ENCODE results near the gene PSMB8.

Gene PSMB8

DNA sequence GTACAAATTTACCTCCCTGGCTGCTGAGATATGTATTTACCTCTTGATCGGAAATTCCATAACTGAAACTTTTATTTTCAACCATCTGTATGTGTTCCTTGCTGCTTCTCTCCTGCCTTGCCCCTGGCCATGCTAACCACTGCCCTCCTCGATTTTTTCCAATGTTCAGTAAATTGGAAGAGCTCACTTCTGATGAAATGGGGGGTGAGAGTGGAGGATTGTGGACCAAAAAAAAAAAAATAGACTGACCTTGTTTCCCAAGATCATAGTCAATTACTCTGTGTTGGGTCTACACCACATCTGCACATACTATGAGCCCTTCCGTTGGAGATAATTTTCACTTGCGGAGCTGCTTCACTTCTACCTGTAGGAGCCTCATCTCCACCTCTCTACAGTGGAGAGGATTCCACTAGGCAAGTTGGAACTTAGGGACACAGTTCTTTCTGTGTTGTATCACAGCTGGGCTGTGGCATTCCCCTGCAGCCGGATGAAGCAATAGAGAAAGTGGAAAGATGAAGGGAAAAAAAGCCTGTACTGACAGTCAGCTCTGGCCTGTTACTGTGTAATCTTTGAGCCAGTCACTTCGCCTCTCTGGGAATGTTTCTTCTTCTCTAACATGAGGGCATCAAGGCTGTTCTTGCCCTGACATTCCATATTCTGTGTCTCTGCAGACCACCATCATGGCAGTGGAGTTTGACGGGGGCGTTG is 11.8 kb upstream of the PSMB8 start:
- Histone ChIP-seq H3K9ac (ENCODE audit: low read length) (no peak overlapping the region), H3K4me1 (ENCODE audit: control insufficient read depth, insufficient read depth, low read length) (peaks cover 11% of the 10 kb centered on the region), H3K27ac (ENCODE audit: low read depth, low read length) (no peak overlapping the region), H3K4me3 (ENCODE audit: low read depth, low read length) (no peak overlapping the region), H3K9me3 (ENCODE audit: control insufficient read depth, insufficient read depth, low read depth, low read length) (no peaks in the 10 kb centered on the region), H3K36me3 (ENCODE audit: control insufficient read depth, insufficient read depth, low read length) (no peaks in the 10 kb centered on the region), H3K27me3 (ENCODE audit: control insufficient read depth, insufficient read depth, low read length) (peaks cover 82% of the 10 kb centered on the region)

DNA sequence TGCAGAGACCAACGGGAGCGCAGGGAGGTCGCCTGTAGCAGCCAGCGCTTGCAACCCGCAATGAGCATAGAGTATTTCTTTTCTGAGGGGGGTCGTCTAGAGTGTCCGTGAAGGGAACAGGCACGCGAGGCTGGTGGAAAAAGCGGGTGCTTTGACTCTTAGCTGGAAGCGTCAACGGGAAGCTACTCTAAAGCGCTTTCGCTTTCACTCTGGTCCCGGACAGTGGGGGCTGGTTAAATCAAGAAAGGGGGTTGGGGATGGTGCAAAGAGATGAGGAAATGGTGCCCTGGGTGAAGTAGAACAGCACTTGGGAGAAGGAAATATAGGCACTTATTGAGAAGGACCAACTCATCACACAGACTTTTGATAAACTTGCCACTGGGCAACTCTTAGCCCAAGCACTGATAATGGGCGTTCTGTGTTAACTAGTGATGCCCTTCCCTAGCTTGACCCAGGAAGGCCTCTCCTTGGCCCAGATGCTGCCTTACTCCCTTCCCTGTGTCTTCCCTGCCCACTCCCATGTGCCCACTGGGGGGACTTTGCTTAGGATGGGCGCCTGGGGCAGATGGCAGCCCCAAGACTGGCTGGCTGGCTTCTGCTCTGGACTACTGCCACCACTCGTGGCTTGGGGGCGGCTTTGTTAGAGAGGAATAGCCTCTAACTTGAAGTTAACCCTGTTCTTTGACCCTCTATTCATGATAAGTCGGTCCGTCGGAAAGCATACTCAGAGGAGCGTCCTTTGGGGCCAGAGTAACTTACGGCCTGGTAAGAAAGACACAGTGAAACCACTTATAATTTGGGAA is 10.7 kb upstream of the PSMB8 start:
- no peak overlapping the region for H3K27ac ChIP-seq (ENCODE audit: low read depth, low read length)
- no peaks in the 10 kb centered on the region for H3K9me3 ChIP-seq (ENCODE audit: control insufficient read depth, insufficient read depth, low read depth, low read length)
- peaks cover 11% of the 10 kb centered on the region for H3K4me1 ChIP-seq (ENCODE audit: control insufficient read depth, insufficient read depth, low read length)
- H3K9ac ChIP-seq (ENCODE audit: low read length), result peak overlapping the region; percentile 39
- H3K4me3 ChIP-seq (ENCODE audit: low read depth, low read length), result peak overlapping the region; percentile 90
- H3K27me3 ChIP-seq (ENCODE audit: control insufficient read depth, insufficient read depth, low read length), result peaks cover 91% of the 10 kb centered on the region
- no peaks in the 10 kb centered on the region; the same call in 1 of the 2 replicates for H3K36me3 ChIP-seq (ENCODE audit: control insufficient read depth, insufficient read depth, low read length)

DNA sequence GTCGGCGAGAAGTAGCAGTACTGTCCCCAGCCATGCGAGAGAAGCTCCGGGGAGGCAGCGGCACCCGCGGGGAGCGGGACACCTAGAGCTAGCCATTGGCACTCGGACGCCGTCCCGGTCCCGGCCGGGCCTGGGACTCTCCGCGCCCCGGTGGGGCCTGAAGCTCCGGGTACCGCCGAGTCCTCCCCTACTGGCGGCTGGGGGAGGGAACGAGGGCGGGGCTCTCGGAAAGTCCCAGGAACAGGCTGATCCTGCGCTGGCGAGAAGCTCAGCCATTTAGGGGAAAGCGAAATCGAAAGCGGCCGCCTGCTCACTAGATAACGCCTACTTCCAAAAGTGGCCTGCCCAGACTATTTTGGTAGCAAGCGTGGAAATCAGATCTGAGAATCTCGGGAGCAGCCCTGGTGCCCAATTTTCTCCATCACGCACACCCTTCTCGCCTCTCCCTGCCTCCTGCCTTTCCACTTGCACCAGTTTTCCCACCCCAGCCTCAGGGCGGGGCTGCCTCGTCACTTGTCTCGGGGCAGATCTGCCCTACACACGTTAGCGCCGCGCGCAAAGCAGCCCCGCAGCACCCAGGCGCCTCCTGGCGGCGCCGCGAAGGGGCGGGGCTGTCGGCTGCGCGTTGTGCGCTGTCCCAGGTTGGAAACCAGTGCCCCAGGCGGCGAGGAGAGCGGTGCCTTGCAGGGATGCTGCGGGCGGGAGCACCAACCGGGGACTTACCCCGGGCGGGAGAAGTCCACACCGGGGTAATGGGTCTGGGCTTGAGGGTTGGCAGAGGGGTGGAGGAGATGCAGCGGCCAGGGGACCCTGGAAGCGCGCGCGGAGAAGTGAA is 9.9 kb upstream of the PSMB8 start, which contains the start of the genes PSMB9 and TAP1:
Gene PSMB9 (plus strand): TSS at position 652 of the 835 bp plus-strand sequence. CDS start 38 bp downstream, at position 690.
Gene TAP1 (minus strand): TSS at position 164 of the 835 bp plus-strand sequence. CDS start 68 bp downstream, at position 96.
- peak within 1 kb of the TSS; percentile 39 for H3K9ac ChIP-seq (ENCODE audit: low read length)
- no peaks in the 10 kb centered on the region; the same call in 1 of the 2 replicates for H3K36me3 ChIP-seq (ENCODE audit: control insufficient read depth, insufficient read depth, low read length)
- H3K4me1 ChIP-seq (ENCODE audit: control insufficient read depth, insufficient read depth, low read length), result peaks cover 11% of the 10 kb centered on the region
- peaks cover 89% of the 10 kb centered on the region for H3K27me3 ChIP-seq (ENCODE audit: control insufficient read depth, insufficient read depth, low read length)
- no peak within 1 kb of the TSS for H3K27ac ChIP-seq (ENCODE audit: low read depth, low read length)
- peak within 1 kb of the TSS; percentile 90 for H3K4me3 ChIP-seq (ENCODE audit: low read depth, low read length)
- no peaks in the 10 kb centered on the region for H3K9me3 ChIP-seq (ENCODE audit: control insufficient read depth, insufficient read depth, low read depth, low read length)

DNA sequence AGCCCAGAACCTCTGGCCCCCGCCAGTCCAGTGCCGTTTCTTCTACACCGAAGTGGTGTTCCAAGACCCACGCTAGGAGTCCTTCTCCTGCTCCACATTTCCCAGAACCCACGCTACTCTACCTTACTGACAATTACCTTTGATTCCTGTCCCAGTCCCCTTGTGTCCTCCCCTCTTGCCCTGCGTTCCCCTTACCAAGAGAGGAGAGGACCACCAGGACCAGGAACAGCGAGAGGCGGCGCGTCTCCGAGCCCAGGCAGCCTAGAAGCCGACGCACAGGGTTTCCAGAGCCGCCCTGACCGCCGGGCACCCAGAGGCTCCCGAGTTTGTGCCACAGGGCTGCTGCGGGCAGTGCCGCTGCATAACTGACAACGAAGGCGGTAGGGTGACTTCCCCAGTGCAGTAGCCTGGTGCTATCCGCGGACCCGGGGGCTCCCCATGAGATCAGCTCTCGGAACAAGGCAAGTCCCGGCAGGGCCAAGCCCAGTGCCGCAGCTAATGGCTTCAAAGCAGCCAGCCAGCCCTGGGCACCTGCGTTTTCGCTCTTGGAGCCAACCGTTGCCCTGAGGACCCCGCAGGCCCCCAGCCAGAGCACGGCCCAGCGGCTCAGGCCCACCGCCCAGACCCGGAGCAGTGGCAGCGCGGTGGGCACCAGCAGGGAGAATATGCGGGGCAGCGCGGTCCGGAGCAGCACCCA is 9.1 kb upstream of the PSMB8 start:
- peak overlapping the region; percentile 90 for H3K4me3 ChIP-seq (ENCODE audit: low read depth, low read length)
- H3K36me3 ChIP-seq (ENCODE audit: control insufficient read depth, insufficient read depth, low read length), result no peaks in the 10 kb centered on the region; the same call in 1 of the 2 replicates
- no peak overlapping the region for H3K27ac ChIP-seq (ENCODE audit: low read depth, low read length)
- H3K9ac ChIP-seq (ENCODE audit: low read length), result peak overlapping the region; percentile 18
- peaks cover 85% of the 10 kb centered on the region for H3K27me3 ChIP-seq (ENCODE audit: control insufficient read depth, insufficient read depth, low read length)
- peaks cover 11% of the 10 kb centered on the region for H3K4me1 ChIP-seq (ENCODE audit: control insufficient read depth, insufficient read depth, low read length)
- H3K9me3 ChIP-seq (ENCODE audit: control insufficient read depth, insufficient read depth, low read depth, low read length), result no peaks in the 10 kb centered on the region

DNA sequence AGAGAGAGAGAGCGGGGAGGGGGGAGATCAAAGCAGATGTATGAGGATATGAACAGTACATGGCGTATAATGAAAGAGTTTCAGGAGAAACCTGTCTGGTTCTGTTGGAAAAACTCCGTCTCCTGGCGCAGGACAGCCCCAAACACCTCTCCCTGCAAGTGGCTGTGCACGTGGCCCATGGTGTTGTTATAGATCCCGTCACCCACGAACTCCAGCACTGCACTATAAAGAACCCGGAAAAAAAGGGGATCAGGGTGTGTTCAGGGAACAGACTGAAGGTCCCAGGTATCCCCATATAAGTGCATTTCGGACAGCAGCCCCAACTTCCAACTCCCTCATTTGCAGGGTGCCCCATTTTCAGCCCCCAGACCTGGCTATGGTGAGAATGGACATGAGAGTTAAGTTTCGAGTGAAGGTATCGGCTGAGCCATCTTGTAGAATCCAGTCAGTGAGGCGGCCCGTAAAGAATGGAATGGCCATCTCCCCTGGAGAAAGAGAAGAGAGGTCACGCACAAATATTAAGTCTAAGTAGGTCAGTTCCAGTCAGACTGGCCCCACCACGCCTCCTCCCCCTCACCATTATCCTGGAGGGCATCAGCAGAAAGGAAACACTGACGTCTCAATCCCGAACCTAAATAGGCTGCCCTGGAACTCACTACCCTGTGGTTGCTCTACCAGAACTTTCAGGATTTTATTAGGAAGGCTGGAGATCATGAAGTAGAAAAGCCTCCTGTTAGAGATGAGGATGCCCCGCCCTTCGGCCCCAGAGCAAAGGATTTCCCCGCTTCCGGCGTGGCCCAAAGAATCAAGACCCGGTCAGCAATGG is 8.4 kb upstream of the PSMB8 start:
- Histone ChIP-seq H3K9ac (ENCODE audit: low read length) (no peak overlapping the region), H3K4me1 (ENCODE audit: control insufficient read depth, insufficient read depth, low read length) (peaks cover 11% of the 10 kb centered on the region), H3K36me3 (ENCODE audit: control insufficient read depth, insufficient read depth, low read length) (peaks cover 2% of the 10 kb centered on the region; the same call in 1 of the 2 replicates), H3K27ac (ENCODE audit: low read depth, low read length) (no peak overlapping the region), H3K27me3 (ENCODE audit: control insufficient read depth, insufficient read depth, low read length) (peaks cover 84% of the 10 kb centered on the region), H3K4me3 (ENCODE audit: low read depth, low read length) (peak overlapping the region; percentile 90), H3K9me3 (ENCODE audit: control insufficient read depth, insufficient read depth, low read depth, low read length) (no peaks in the 10 kb centered on the region)

DNA sequence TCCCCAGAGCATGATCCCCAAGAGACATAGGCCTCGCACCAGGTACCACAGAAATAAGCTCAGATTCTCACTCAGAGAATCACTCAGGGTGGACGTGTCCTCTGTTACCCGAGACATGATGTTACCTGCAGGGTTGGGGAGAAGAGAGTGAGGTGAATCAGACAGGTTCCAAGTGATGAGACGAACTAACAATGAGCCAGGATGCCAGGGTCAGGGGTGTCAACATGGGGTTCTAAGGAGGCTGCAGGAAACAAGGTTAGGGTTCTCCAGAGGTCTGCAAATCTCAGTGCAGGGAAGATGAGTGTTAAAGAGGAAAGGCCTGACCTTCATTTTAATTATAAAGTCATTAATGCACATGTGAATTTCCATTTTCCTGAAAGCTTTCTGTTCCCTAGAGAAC is 7.2 kb upstream of the PSMB8 start:
- H3K4me1 ChIP-seq (ENCODE audit: control insufficient read depth, insufficient read depth, low read length), result peaks cover 11% of the 10 kb centered on the region
- peaks cover 8% of the 10 kb centered on the region; the same call in 1 of the 2 replicates for H3K36me3 ChIP-seq (ENCODE audit: control insufficient read depth, insufficient read depth, low read length)
- no peak overlapping the region for H3K4me3 ChIP-seq (ENCODE audit: low read depth, low read length)
- no peak overlapping the region for H3K9ac ChIP-seq (ENCODE audit: low read length)
- H3K27ac ChIP-seq (ENCODE audit: low read depth, low read length), result no peak overlapping the region
- no peaks in the 10 kb centered on the region for H3K9me3 ChIP-seq (ENCODE audit: control insufficient read depth, insufficient read depth, low read depth, low read length)
- H3K27me3 ChIP-seq (ENCODE audit: control insufficient read depth, insufficient read depth, low read length), result peaks cover 82% of the 10 kb centered on the region

DNA sequence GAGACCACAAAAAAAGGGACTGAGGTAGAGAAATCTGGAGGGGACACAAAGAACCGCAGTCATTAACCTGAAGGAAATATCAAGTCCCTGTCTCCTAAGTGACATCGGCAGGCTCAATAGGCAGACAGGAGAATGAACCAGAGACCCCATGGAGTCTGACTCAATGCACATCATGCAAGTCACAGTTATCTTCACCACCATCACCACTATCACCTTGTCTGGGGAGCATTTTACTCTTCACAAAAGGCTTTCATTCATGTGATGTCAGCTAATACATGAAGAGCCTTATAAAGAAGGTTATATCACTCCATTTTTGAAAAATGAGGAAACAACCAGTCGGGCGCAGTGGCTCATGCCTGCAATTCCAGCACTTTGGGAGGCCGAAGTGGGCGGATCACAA is 5.3 kb upstream of the PSMB8 start:
- Histone ChIP-seq H3K27ac (ENCODE audit: low read depth, low read length) (no peak overlapping the region), H3K27me3 (ENCODE audit: control insufficient read depth, insufficient read depth, low read length) (peaks cover 82% of the 10 kb centered on the region), H3K9me3 (ENCODE audit: control insufficient read depth, insufficient read depth, low read depth, low read length) (no peaks in the 10 kb centered on the region), H3K4me1 (ENCODE audit: control insufficient read depth, insufficient read depth, low read length) (peaks cover 11% of the 10 kb centered on the region), H3K9ac (ENCODE audit: low read length) (no peak overlapping the region), H3K36me3 (ENCODE audit: control insufficient read depth, insufficient read depth, low read length) (peaks cover 8% of the 10 kb centered on the region; the same call in 1 of the 2 replicates), H3K4me3 (ENCODE audit: low read depth, low read length) (no peak overlapping the region)

DNA sequence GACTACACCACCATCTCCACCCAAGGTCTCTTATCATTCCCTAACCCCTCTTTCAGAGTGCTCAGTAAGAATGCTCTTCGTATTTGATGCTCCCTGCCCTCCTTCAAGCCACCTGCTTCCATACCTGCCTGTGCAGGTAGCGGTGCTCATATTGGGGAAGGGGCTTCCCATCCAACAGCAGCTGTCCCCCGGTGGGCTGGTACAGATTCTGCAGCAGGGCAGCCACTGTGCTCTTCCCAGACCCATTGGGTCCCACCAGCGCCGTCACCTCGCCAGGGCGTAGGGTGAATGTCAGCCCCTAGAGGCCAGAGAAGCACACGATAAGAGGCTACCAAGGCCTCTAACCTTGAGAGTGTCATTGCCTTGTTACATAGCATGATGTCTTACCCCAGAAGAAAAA is 3.9 kb upstream of the PSMB8 start:
- H3K36me3 ChIP-seq (ENCODE audit: control insufficient read depth, insufficient read depth, low read length), result peaks cover 8% of the 10 kb centered on the region; the same call in 1 of the 2 replicates
- no peak overlapping the region for H3K9ac ChIP-seq (ENCODE audit: low read length)
- H3K4me1 ChIP-seq (ENCODE audit: control insufficient read depth, insufficient read depth, low read length), result peaks cover 11% of the 10 kb centered on the region
- H3K27ac ChIP-seq (ENCODE audit: low read depth, low read length), result no peak overlapping the region
- H3K27me3 ChIP-seq (ENCODE audit: control insufficient read depth, insufficient read depth, low read length), result peaks cover 83% of the 10 kb centered on the region
- H3K4me3 ChIP-seq (ENCODE audit: low read depth, low read length), result no peak overlapping the region
- H3K9me3 ChIP-seq (ENCODE audit: control insufficient read depth, insufficient read depth, low read depth, low read length), result no peaks in the 10 kb centered on the region

DNA sequence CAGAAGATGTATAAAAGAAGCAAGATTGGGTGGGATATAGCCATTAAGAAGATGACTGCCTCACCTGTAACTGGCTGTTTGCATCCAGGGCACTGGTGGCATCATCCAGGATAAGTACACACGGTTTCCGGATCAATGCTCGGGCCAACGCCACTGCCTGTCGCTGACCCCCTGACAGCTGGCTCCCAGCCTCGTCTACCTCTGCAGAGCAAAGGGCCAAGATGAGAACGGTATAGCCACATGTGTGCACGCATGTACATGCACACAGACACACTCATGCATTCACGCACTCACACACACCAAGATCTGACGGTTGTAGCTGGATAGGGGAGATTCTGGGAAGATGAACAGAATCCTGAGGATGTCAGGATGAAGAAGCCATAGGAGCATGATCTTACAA is 3.2 kb upstream of the PSMB8 start:
- Histone ChIP-seq H3K9me3 (ENCODE audit: control insufficient read depth, insufficient read depth, low read depth, low read length) (no peaks in the 10 kb centered on the region), H3K36me3 (ENCODE audit: control insufficient read depth, insufficient read depth, low read length) (peaks cover 8% of the 10 kb centered on the region; the same call in 1 of the 2 replicates), H3K9ac (ENCODE audit: low read length) (no peak overlapping the region), H3K27me3 (ENCODE audit: control insufficient read depth, insufficient read depth, low read length) (peaks cover 83% of the 10 kb centered on the region), H3K27ac (ENCODE audit: low read depth, low read length) (no peak overlapping the region), H3K4me3 (ENCODE audit: low read depth, low read length) (no peak overlapping the region), H3K4me1 (ENCODE audit: control insufficient read depth, insufficient read depth, low read length) (peaks cover 3% of the 10 kb centered on the region; the same call in 1 of the 2 replicates)
